GM18873 (cell line): ENCODE data around the gene DIP2C.
"Not testable (repeated sequence)": the region's sequence is repeated elsewhere in the genome, so short reads cannot be mapped to it uniquely, and the experiment has no call there.

Source experiments
- ATAC-seq: cut with Tn5 transposase; IDR thresholded peaks from one replicate; pipeline ENCODE4 v1.9.1; 2021; ENCODE audit warnings: mild to moderate bottlenecking, moderate library complexity, moderate number of reproducible peaks; ENCODE audit not compliant: unreplicated experiment, low FRiP score

The DIP2C gene

GRCh38 chr10:279655-280054, 409.8 kb downstream of the DIP2C start:
- ATAC-seq: no peak

GRCh38 chr10:279232-279631, 410.2 kb downstream of the DIP2C start:
- no peak for ATAC-seq

- no peak for ATAC-seq
Measured at GRCh38 chr10:278707-279106, 410.8 kb downstream of the DIP2C start.

- no peak for ATAC-seq
Measured at GRCh38 chr10:277963-278362, 411.5 kb downstream of the DIP2C start.

GRCh38 chr10:275680-276079, 413.8 kb downstream of the DIP2C start:
- ATAC-seq: no peak

GRCh38 chr10:274866-275265, 414.6 kb downstream of the DIP2C start:
- no peak for ATAC-seq

- ATAC-seq: no peak
Measured at GRCh38 chr10:273088-273487, 416.4 kb downstream of the DIP2C start.

GRCh38 chr10:271722-272121, 417.7 kb downstream of the DIP2C start:
- ATAC-seq: no peak

- ATAC-seq: no peak
Measured at GRCh38 chr10:271201-271600, 418.3 kb downstream of the DIP2C start.

GRCh38 chr10:269440-270074, 419.9 kb downstream of the DIP2C start:
- ATAC-seq: no peak

GRCh38 chr10:267705-268104, 421.8 kb downstream of the DIP2C start:
- no peak for ATAC-seq

- ATAC-seq: no peak
Measured at GRCh38 chr10:266974-267425, 422.5 kb downstream of the DIP2C start.

GRCh38 chr10:265816-266588, 423.5 kb downstream of the DIP2C start:
- ATAC-seq: not testable (repeated sequence)

GRCh38 chr10:265074-265440, 424.4 kb downstream of the DIP2C start:
- ATAC-seq: peak; percentile 36

- not testable (repeated sequence) for ATAC-seq
Measured at GRCh38 chr10:264160-265073, 425.1 kb downstream of the DIP2C start.

- no peak for ATAC-seq
Measured at GRCh38 chr10:260819-261429, 428.5 kb downstream of the DIP2C start.

- ATAC-seq: no peak
Measured at GRCh38 chr10:251982-252582, 437.4 kb downstream of the DIP2C start.

GRCh38 chr10:248307-248706, 441.2 kb downstream of the DIP2C start:
- no peak for ATAC-seq

GRCh38 chr10:247480-247879, 442.0 kb downstream of the DIP2C start:
- no peak for ATAC-seq

- ATAC-seq: no peak
Measured at GRCh38 chr10:246431-246830, 443.0 kb downstream of the DIP2C start.
